Fibroblast of mammary gland (primary cell): ENCODE measurements around the gene CHEK2.
A peak's percentile ranks its signal among the peaks of the same experiment; 100 is the strongest.

Experiments used
- DNase-seq: peaks from one replicate; pipeline ENCODE4 v3.0.0-alpha.2; 2010; ENCODE audit warnings: low read depth
- H3K4me3 ChIP-seq: 2 replicates; pipeline ENCODE4 v1.5.1; 2011; ENCODE audit warnings: low read depth, mild to moderate bottlenecking, low read length, moderate library complexity; ENCODE audit not compliant: control insufficient read depth
- TF ChIP-seq, protein P1 (sequence below): conservative IDR thresholded peaks from 2 replicates; pipeline ENCODE4 v1.5.1; 2011; ENCODE audit warnings: low read depth, low read length, inconsistent platforms; ENCODE audit not compliant: control insufficient read depth, insufficient read depth

Gene CHEK2

DNA sequence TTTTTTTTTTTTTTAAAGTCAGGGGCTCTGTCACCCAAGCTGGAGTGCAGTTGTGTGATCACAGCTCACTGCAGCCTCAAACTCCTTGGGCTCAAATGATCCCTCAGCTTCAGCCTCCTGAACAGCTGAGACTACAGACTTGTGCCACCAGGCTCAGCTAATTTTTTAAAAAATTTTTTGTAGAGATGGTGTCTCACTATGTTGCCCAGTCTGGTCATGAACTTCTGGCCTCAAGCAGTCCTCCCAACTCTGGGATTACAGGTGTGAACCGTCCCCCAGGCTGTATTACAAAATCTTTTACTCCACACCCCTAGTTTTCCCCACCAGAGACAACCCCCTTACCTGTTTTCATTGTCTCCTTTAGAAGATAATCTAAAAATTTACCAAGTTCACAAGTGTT, 32.8 kb upstream of the CHEK2 start:
- H3K4me3 ChIP-seq = no peak overlapping the region
- DNase-seq = no peak
- TF ChIP-seq, protein P1, sequence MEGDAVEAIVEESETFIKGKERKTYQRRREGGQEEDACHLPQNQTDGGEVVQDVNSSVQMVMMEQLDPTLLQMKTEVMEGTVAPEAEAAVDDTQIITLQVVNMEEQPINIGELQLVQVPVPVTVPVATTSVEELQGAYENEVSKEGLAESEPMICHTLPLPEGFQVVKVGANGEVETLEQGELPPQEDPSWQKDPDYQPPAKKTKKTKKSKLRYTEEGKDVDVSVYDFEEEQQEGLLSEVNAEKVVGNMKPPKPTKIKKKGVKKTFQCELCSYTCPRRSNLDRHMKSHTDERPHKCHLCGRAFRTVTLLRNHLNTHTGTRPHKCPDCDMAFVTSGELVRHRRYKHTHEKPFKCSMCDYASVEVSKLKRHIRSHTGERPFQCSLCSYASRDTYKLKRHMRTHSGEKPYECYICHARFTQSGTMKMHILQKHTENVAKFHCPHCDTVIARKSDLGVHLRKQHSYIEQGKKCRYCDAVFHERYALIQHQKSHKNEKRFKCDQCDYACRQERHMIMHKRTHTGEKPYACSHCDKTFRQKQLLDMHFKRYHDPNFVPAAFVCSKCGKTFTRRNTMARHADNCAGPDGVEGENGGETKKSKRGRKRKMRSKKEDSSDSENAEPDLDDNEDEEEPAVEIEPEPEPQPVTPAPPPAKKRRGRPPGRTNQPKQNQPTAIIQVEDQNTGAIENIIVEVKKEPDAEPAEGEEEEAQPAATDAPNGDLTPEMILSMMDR = no peak

DNA sequence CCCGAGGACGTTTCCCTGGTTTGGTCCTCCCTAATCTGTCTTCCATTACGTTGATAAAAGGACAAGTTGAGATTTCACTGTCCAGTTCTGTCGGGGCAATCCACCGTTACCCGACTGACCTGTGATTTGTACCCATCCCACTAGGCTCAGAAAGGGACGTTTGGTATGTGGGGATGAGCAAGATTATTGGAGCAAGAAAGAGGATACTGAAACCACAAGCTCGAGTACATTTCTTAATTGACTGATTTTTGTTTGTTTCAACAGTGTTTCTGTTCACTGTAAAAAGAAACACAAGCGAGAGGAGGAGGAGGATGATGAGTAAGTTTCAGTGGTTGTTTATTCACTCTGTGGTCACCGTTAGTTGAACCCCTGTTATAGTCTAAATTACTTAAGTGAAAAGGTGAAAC, 31.8 kb upstream of the CHEK2 start:
- peak; percentile 72 for DNase-seq

DNA sequence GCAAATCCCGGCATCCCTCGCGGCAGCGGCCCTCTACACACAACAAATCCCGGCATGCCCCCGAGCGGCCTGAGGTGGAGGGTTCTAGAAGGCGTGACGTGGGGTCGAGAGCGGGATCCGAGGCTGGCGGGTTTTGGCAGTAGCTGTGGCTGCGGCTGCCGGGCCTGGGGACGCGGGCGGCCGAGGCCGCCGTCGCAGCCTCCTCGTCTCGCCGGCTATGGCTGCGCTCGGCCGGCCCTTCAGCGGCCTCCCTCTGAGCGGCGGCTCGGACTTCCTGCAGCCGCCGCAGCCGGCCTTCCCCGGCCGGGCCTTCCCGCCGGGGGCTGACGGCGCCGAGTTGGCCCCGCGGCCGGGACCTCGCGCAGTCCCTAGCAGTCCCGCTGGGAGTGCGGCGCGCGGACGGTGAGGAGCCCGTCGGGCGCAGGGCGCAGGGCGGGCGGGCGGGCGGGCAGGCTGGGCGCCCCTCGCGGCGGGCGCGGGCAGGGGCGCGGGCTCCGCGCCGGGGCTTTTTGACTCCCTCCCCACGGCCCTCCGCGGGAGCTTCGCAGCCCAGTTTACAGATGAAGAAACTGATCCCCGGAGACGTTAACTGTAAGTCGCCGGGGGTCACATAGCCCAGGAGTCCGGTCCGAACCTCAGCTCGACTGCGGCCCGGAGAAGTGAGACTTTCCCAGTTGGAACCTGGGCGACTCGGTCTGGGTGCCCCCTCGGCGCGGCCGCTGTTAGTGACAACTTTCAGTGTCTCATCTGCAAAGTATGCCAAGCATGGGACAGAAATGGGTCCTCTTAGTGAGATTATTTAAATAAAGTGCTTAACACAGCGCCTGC, 31.2 kb upstream of the CHEK2 start, which contains the start of gene CCDC117:
Gene CCDC117, plus strand, starts transcription at position 63 of the 828 bp plus-strand sequence. Its CDS starts 155 bp downstream, at position 218.
- TF ChIP-seq, protein P1 = no peak
- peak within 1 kb of the TSS; percentile 87 for H3K4me3 ChIP-seq
- DNase-seq = peak; percentile 94

More for the DNA sequence above, 31.8 kb upstream of the CHEK2 start:
- TF ChIP-seq, protein P1 = no peak
- peak overlapping the region; percentile 87 for H3K4me3 ChIP-seq

DNA sequence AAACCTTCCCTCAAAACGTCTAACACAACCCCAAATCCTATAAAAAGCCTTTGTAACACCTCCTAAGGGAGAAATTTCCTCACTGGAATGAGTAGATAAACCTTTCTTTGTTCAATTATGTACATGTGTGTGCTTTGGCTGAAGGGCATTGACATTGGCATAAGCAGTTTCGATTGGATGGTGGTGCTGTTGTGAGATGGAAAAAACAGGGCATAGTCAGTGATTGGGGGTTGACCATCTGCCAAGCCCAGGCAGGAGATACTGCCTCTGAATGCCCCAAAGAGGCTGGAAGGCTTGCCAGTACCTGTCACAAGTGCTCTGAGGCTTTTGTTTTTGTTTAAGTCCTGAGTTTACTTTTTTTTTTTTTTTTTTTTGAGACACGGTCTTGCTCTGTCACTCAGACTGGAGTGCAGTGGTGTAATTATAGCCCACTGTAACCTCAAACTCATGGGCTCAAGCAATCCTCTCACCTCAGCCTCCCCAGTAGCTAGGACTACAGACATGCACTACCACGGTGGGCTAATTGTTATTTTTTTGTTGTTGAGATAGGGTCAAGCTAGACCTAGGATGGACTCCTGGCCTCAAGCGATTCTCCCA, 29.7 kb upstream of the CHEK2 start:
- TF ChIP-seq, protein P1 = no peak
- DNase-seq = no peak
- no peak overlapping the region for H3K4me3 ChIP-seq

DNA sequence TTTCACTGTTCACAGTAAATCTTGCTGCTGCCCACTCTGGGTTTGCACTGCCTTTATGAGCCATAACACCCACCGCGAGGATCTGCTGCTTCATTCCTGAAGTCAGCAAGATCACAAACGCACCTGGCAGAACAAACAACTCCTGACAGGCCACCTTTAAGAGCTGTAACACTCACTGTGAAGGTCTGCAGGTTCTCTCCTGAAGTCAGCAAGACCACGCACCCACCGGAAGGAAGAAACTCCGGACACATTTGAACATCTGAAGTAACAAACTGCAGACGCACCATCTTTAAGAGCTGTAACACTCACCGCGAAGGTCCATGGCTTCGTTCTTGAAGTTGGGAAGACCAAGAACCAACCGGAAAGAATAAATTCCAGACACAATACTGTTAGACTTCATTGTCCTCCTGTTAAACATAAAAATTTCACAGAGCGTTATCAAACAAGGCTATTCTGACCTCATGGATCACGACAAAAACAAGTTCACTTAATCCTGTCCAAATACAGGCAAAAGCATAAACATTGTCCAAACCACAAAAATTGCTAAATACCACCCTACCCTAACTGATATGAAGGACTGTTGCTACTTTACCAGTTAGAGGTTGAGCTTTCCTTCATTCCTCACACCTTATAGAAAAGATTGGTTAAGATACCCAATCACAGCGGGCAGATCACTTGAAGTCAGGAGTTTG, 27.9 kb upstream of the CHEK2 start:
- no peak for DNase-seq
- TF ChIP-seq, protein P1 = no peak
- no peak overlapping the region for H3K4me3 ChIP-seq

DNA sequence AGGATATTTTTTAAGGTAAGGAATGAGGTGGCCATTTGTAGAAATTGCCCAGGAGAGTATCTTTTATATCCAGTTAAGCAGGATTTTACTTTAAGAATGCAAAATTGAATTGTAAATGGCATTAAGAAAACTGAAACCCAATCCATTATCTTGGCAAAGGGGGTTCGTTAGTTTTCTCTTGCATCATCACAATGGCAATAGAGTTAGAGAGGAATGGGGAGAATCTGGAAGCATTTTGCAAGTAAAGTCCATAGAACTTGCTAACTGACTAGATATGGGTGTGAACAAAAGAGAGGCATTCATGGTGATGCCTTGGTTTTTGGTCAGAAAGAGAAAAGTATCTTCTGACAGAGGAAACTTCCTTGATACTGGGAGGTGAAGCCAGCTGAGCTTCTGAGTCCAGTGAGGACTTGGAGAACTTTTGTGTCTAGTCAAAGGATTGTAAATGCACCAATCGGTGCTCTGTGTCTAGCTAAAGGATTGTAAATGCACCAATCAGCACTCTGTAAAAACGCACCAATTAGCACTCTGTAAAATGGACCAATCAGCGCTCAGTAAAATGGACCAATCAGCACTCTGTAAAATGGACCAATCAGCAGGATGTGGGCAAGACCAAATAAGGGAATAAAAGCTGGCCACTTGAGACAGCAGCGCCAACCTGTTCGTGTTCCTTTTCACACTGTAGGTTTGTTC, 27.2 kb upstream of the CHEK2 start:
- TF ChIP-seq, protein P1 = no peak
- no peak overlapping the region for H3K4me3 ChIP-seq
- no peak for DNase-seq
